Natural killer cell (primary cell): ENCODE results near the gene KIRREL3. TPM values are rescaled to one million over a fixed set of nuclear protein-coding genes. Genes with fewer than 3 reads are reported as not detected.

ENCODE experiments used
- ATAC-seq, 3 donors: fragments of 150-1000 bp in 2 of 3; fragments of 200-7000 bp in 1 of 3; cut with Tn5 transposase; 1 replicate in 1 of 3; 2 replicates in 2 of 3; pipeline ENCODE4 v1.10.0; 2021; ENCODE audit warnings: mild to moderate bottlenecking in 2 of 3, moderate library complexity in 2 of 3
- DNase-seq, 2 donors: peaks; one replicate each; pipeline versions ENCODE4 v3.0.0 to v3.0.0-alpha.2; 2013 to 2021; ENCODE audit warnings: mixed read lengths in 1 of 2
- H3K27ac ChIP-seq: one replicate; pipeline ENCODE4 v1.5.1; 2013; ENCODE audit warnings: mild to moderate bottlenecking, low read length
- H3K27me3 ChIP-seq: one replicate; pipeline ENCODE4 v1.6.1; 2013; ENCODE audit warnings: low read length; ENCODE audit not compliant: control insufficient read depth, insufficient read depth
- H3K36me3 ChIP-seq: one replicate; pipeline ENCODE4 v1.6.1; 2013; ENCODE audit warnings: low read length; ENCODE audit not compliant: control insufficient read depth, insufficient read depth
- H3K4me1 ChIP-seq: one replicate; pipeline ENCODE4 v1.6.1; 2013; ENCODE audit warnings: low read length; ENCODE audit not compliant: control insufficient read depth, insufficient read depth
- H3K4me3 ChIP-seq: one replicate; pipeline ENCODE4 v1.5.1; 2013; ENCODE audit warnings: low read length
- H3K9me3 ChIP-seq: one replicate; pipeline ENCODE4 v1.6.1; 2013; ENCODE audit warnings: low read length; ENCODE audit not compliant: control insufficient read depth, insufficient read depth
- H3K27ac Mint-ChIP-seq, 2 donors: one replicate each; pipeline ENCODE4 v1.8.0; 2022; ENCODE audit warnings: mild to moderate bottlenecking in 2 of 2, mixed read lengths in 2 of 2, moderate library complexity in 1 of 2
- H3K27me3 Mint-ChIP-seq, 2 donors: one replicate each; pipeline ENCODE4 v1.8.0; 2022; ENCODE audit warnings: low read depth in 2 of 2, mixed read lengths in 2 of 2
- H3K36me3 Mint-ChIP-seq: one replicate; pipeline ENCODE4 v1.8.0; 2022; ENCODE audit warnings: mixed read lengths
- H3K4me1 Mint-ChIP-seq, 2 donors: one replicate each; pipeline ENCODE4 v1.8.0; 2022; ENCODE audit warnings: mixed read lengths in 2 of 2
- H3K4me3 Mint-ChIP-seq: one replicate; pipeline ENCODE4 v1.8.0; 2022; ENCODE audit warnings: mild to moderate bottlenecking, moderate library complexity, mixed read lengths
- H3K9me3 Mint-ChIP-seq, 2 donors: one replicate each; pipeline ENCODE4 v1.8.0; 2022; ENCODE audit warnings: mixed read lengths in 2 of 2
- WGBS: methylation state at CpG from one replicate; pipeline ENCODE4 v1.1.7; 2013; ENCODE audit warnings: missing lambda C conversion rate; ENCODE audit not compliant: insufficient coverage; 5-methylcytosine and 5-hydroxymethylcytosine counted together
- intact Hi-C: fragments of 100-400 bp; cut with micrococcal nuclease; formaldehyde crosslinking; loops from one replicate; pipeline ENCODE4 v1.14.2; 2022
- total RNA-seq, 4 donors: library from RNA; stranded (reverse); fragments of 120-200 nt in 1 of 4; gene quantifications; one replicate each; pipeline versions ENCODE4 v1.2.3 to v1.2.4, GENCODE V29; 2013 to 2022
- TF ChIP-seq, protein P1 (sequence below): fragments of 200-600 bp; IDR thresholded peaks from one replicate; pipeline ENCODE4 v1.8.0; 2022; ENCODE audit warnings: antibody characterized with exemption

Gene KIRREL3
- total RNA-seq, 3 donors from 2014 or later (not counting 1 experiment from before 2014, with no cell fraction given), result not detected

- Histone ChIP-seq H3K9me3 (no peaks in the 10 kb centered on the region), H3K27me3 (no peaks in the 10 kb centered on the region), H3K4me3 (no peak overlapping the region), H3K27ac (no peak overlapping the region), H3K36me3 (no peaks in the 10 kb centered on the region), H3K4me1 (no peaks in the 10 kb centered on the region)
- H3K27me3 Mint-ChIP-seq, result peaks cover 22 to 37% of the 10 kb centered on the region in 2 donors
- no peak overlapping the region for H3K4me3 Mint-ChIP-seq
- intact Hi-C loops, result no loop called here
- H3K9me3 Mint-ChIP-seq, result no peaks in the 10 kb centered on the region
- H3K36me3 Mint-ChIP-seq, result no peaks in the 10 kb centered on the region
- no peaks in the 10 kb centered on the region for H3K4me1 Mint-ChIP-seq
- TF ChIP-seq, protein P1, sequence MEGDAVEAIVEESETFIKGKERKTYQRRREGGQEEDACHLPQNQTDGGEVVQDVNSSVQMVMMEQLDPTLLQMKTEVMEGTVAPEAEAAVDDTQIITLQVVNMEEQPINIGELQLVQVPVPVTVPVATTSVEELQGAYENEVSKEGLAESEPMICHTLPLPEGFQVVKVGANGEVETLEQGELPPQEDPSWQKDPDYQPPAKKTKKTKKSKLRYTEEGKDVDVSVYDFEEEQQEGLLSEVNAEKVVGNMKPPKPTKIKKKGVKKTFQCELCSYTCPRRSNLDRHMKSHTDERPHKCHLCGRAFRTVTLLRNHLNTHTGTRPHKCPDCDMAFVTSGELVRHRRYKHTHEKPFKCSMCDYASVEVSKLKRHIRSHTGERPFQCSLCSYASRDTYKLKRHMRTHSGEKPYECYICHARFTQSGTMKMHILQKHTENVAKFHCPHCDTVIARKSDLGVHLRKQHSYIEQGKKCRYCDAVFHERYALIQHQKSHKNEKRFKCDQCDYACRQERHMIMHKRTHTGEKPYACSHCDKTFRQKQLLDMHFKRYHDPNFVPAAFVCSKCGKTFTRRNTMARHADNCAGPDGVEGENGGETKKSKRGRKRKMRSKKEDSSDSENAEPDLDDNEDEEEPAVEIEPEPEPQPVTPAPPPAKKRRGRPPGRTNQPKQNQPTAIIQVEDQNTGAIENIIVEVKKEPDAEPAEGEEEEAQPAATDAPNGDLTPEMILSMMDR, result no peak
- no peak overlapping the region for H3K27ac Mint-ChIP-seq
- DNase-seq (no peak), ATAC-seq (no peak)
Observed at GRCh38 chr11:126823274-126823673, 177.3 kb downstream of the KIRREL3 start.

DNA sequence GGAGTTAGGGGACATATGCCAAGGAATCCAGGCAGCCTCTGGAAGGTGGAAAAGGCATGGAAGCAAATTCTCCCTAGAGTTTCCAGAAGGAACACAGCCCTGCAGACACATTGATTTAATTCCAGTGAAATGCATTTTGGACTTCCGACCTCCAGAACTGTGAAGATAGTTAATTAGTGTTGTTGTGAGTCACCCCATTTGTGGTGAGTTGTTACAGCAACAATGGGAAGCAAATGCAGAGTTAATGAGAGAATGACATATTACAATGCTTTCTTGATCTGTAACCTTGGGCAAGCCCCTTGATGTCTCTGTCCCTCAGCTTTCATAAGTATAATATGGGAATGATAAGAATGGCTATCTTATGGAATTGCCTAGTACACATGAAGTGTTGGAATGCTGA, 178.7 kb downstream of the KIRREL3 start:
- H3K9me3 Mint-ChIP-seq, result no peaks in the 10 kb centered on the region
- WGBS, result 91% methylated on average over 1 of the region's 1 CpG
- no peak overlapping the region for H3K27ac Mint-ChIP-seq
- Histone ChIP-seq H3K36me3 (no peaks in the 10 kb centered on the region), H3K4me1 (no peaks in the 10 kb centered on the region), H3K9me3 (no peaks in the 10 kb centered on the region), H3K4me3 (no peak overlapping the region), H3K27ac (no peak overlapping the region), H3K27me3 (no peaks in the 10 kb centered on the region)
- DNase-seq (no peak), ATAC-seq (no peak)
- H3K4me1 Mint-ChIP-seq, result no peaks in the 10 kb centered on the region
- intact Hi-C loops, result no loop called here
- no peaks in the 10 kb centered on the region for H3K36me3 Mint-ChIP-seq
- H3K27me3 Mint-ChIP-seq, result peaks cover 22 to 32% of the 10 kb centered on the region in 2 donors
- no peak overlapping the region for H3K4me3 Mint-ChIP-seq
- TF ChIP-seq, protein P1, result no peak

GRCh38 chr11:126819194-126819593, 181.4 kb downstream of the KIRREL3 start:
- no peaks in the 10 kb centered on the region for H3K9me3 Mint-ChIP-seq
- TF ChIP-seq, protein P1, result no peak
- Histone ChIP-seq H3K27ac (no peak overlapping the region), H3K27me3 (no peaks in the 10 kb centered on the region), H3K9me3 (no peaks in the 10 kb centered on the region), H3K36me3 (no peaks in the 10 kb centered on the region), H3K4me3 (no peak overlapping the region), H3K4me1 (no peaks in the 10 kb centered on the region)
- H3K27ac Mint-ChIP-seq, result no peak overlapping the region
- H3K4me1 Mint-ChIP-seq, result no peaks in the 10 kb centered on the region
- ATAC-seq (no peak), DNase-seq (no peak)
- intact Hi-C loops, result no loop called here
- H3K27me3 Mint-ChIP-seq, result peaks cover 14 to 31% of the 10 kb centered on the region in 2 donors
- WGBS, result 86% methylated on average over 10 of the region's 10 CpGs
- no peaks in the 10 kb centered on the region for H3K36me3 Mint-ChIP-seq
- H3K4me3 Mint-ChIP-seq, result no peak overlapping the region
